Stimulated activated CD8-positive, alpha-beta memory T cell treated with anti-CD3 and anti-CD28 coated beads, Interleukin-12 subunit alpha, Interleukin-12 subunit beta, amount 100 ng/mL, for 24 hours (primary cell): ENCODE measurements around the gene ANKMY2.
"Not testable (repeated sequence)": the region's sequence is repeated elsewhere in the genome, so short reads cannot be mapped to it uniquely, and the experiment has no call there.

ENCODE experiments used
- DNase-seq: peaks from one replicate; pipeline ENCODE4 v3.0.0-alpha.2; 2020; ENCODE audit errors: extremely low read depth

ANKMY2 gene

GRCh38 chr7:16659854-16660497, 14.4 kb upstream of the ANKMY2 start:
- not testable (repeated sequence) for DNase-seq

- no peak for DNase-seq
These were observed 12.2 kb upstream of the ANKMY2 start for GRCh38 chr7:16657656-16658279.

GRCh38 chr7:16656141-16656540, 10.6 kb upstream of the ANKMY2 start:
- no peak for DNase-seq

- no peak for DNase-seq
These were observed 9.8 kb upstream of the ANKMY2 start for GRCh38 chr7:16655394-16655793.

- DNase-seq, result no peak
These were observed 7.3 kb upstream of the ANKMY2 start for GRCh38 chr7:16652888-16653287.

GRCh38 chr7:16652240-16652583, 6.7 kb upstream of the ANKMY2 start:
- DNase-seq, result no peak

- no peak for DNase-seq
These were observed 6.1 kb upstream of the ANKMY2 start for GRCh38 chr7:16651396-16652239.

- no peak for DNase-seq
These were observed 4.7 kb upstream of the ANKMY2 start for GRCh38 chr7:16650266-16650665.

- DNase-seq, result no peak
These were observed 3.6 kb upstream of the ANKMY2 start for GRCh38 chr7:16649196-16649595.

- DNase-seq, result no peak
These were observed 3.0 kb upstream of the ANKMY2 start for GRCh38 chr7:16648551-16648950.

GRCh38 chr7:16647435-16647960, 1.9 kb upstream of the ANKMY2 start:
- DNase-seq, result no peak

- no peak for DNase-seq
These were observed 1.0 kb upstream of the ANKMY2 start for GRCh38 chr7:16646472-16647072.

GRCh38 chr7:16644636-16645592, 640 bp downstream of the ANKMY2 start:
- no peak for DNase-seq

- no peak for DNase-seq
These were observed 1.4 kb downstream of the ANKMY2 start for GRCh38 chr7:16644157-16644556.

GRCh38 chr7:16638282-16639280, 7.0 kb downstream of the ANKMY2 start:
- no peak for DNase-seq

GRCh38 chr7:16637379-16637778, 8.2 kb downstream of the ANKMY2 start:
- no peak for DNase-seq

GRCh38 chr7:16636555-16637101, 8.9 kb downstream of the ANKMY2 start:
- no peak for DNase-seq

GRCh38 chr7:16634271-16634738, 11.2 kb downstream of the ANKMY2 start:
- DNase-seq, result no peak

GRCh38 chr7:16630654-16631053, 14.9 kb downstream of the ANKMY2 start:
- DNase-seq, result no peak
